Coronary artery (tissue), 2 donors: ENCODE results near the gene NAA40.
"Not testable (repeated sequence)": the region's sequence is repeated elsewhere in the genome, so short reads cannot be mapped to it uniquely, and the experiment has no call there.

Source experiments
- DNase-seq: peaks from one replicate; pipeline ENCODE4 v3.0.0-alpha.2; 2017; ENCODE audit warnings: low spot score
- H3K27ac ChIP-seq, 2 donors: fragments of 200-600 bp; sonication (generic); one replicate each; pipeline ENCODE4 v1.5.1; 2016 to 2019
- H3K4me3 ChIP-seq: fragments of 200-600 bp; sonication (generic); 2 replicates; pipeline ENCODE4 v1.5.1; 2016; ENCODE audit warnings: mild to moderate bottlenecking, moderate library complexity
- TF ChIP-seq, protein P1 (sequence below): fragments of 200-600 bp; sonication (generic); IDR thresholded peaks from one replicate; pipeline ENCODE4 v1.5.1; 2019; ENCODE audit warnings: antibody characterized with exemption

The NAA40 gene

DNA sequence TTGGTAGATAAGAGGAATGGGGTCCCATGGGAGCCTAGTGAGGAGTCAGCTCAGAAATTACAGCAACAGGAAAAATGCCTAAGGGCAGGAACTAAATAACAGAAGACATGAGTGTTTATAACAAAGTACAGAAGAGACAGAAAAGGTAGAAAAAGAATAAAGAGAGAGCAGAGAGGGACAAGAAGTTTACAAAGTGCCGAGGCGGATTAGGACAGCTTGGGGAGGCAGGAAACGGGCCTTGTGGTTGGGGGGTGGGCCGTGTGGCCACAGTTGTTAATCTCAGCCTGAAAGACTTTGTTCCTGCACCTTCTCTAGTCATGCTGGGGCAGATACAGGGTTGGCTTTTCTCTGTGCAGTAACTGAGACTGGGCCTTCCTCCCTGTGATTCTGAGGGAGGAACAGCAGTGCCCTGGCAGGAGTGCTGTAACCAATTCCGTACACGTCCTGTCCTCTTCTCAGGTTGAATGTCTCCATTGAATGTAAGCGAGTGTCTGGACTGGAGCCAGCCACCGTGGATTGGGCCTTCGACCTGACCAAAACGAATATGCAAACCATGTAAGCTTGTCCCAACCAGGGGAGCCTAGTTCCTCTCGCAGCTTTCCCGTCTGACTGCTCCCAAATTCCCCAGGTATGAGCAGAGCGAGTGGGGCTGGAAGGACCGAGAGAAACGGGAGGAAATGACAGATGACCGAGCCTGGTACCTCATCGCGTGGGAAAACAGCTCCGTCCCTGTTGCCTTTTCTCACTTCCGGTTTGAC, 13.2 kb downstream of the NAA40 start:
- no peak for DNase-seq
- TF ChIP-seq, protein P1, sequence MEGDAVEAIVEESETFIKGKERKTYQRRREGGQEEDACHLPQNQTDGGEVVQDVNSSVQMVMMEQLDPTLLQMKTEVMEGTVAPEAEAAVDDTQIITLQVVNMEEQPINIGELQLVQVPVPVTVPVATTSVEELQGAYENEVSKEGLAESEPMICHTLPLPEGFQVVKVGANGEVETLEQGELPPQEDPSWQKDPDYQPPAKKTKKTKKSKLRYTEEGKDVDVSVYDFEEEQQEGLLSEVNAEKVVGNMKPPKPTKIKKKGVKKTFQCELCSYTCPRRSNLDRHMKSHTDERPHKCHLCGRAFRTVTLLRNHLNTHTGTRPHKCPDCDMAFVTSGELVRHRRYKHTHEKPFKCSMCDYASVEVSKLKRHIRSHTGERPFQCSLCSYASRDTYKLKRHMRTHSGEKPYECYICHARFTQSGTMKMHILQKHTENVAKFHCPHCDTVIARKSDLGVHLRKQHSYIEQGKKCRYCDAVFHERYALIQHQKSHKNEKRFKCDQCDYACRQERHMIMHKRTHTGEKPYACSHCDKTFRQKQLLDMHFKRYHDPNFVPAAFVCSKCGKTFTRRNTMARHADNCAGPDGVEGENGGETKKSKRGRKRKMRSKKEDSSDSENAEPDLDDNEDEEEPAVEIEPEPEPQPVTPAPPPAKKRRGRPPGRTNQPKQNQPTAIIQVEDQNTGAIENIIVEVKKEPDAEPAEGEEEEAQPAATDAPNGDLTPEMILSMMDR, result no peak
- Histone ChIP-seq H3K27ac (no peak overlapping the region), H3K4me3 (no peak overlapping the region)

DNA sequence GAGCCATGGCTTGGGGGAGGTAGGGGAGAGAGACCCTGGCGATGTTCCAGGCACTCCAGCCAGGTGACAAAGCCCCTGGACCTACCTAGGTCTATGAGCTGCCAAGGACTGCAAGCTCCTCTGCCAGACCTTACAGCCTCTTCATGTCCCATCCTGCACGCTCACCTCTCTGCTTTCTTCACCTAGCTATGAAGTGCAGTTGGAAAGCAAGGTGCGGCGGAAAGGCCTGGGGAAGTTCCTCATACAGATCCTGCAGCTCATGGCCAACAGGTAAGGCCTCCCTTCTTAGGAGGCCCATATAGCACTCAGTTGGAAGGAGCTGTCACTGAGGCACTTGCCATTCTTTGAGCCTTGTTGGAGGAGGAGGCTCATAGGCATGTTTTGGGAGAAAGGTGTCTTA, 13.8 kb downstream of the NAA40 start:
- Histone ChIP-seq H3K4me3 (no peak overlapping the region), H3K27ac (no peak overlapping the region)
- no peak for DNase-seq
- TF ChIP-seq, protein P1, result no peak

GRCh38 chr11:63958008-63958407, 19.2 kb downstream of the NAA40 start:
- TF ChIP-seq, protein P1, result no peak
- no peak overlapping the region for H3K27ac ChIP-seq
- DNase-seq, result no peak
- no peak overlapping the region for H3K4me3 ChIP-seq

DNA sequence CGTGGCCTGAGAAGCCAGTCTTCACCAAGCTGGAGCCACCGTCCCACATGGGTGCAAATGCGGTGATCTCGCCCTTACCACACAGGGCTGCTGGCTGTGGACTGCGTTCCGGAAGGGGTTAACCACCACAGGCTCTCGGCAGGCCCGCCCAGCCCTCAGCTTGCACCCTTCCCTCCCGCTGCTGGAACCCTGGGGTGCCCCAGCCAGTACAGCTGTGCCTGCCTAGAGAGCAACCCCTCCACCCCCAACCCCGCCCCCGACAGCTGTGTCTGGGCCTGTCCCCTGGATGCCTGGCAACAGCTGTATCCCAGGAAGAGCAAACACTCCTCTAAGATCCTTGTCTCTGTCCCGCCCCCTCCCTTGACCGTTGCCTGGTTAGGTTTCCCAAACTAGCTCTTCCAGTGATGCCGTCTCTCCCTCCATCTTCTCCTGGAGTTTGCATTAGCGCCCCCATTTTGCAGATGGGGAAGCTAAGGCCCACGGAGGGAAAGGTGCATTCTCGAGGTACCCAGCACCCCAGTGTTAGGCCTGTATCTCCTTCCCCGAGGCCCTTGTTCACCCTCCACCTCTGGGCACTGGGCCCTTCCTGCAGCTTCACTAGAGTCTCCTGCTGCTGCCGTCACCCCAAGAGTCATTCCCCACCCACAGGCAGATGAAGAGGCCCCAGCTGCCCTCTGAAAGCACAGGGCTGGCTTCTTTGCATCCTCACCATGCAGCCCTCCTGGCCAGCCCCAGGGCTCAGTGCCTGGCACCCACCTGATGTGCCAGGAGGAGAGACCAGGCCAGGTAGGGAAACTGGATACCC, 23.0 kb downstream of the NAA40 start:
- TF ChIP-seq, protein P1, result no peak
- Histone ChIP-seq H3K27ac (no peak overlapping the region), H3K4me3 (no peak overlapping the region)
- DNase-seq, result no peak

DNA sequence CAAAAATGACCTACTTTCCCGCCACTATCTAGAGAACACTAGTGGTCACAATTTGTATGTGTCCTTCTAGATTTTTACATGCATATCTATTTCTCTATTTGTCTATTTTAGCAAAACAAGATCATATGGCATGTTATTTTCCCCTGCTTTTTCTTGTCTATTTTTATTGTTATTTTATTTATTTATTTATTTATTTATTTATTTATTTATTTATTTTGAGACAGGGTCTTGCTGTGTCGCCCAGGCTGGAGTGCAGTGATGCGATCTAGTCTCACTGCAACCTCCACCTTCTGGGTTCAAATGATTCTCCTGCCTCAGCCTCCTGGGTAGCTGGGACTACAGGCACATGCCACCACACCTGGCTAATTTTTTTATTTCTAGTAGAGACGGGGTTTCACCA, 25.1 kb downstream of the NAA40 start:
- DNase-seq, H3K4me3 ChIP-seq, H3K27ac ChIP-seq: not testable (repeated sequence)

- DNase-seq, result no peak
- TF ChIP-seq, protein P1, result no peak
- Histone ChIP-seq H3K4me3 (no peak overlapping the region), H3K27ac (no peak overlapping the region)
These were observed 27.6 kb downstream of the NAA40 start for GRCh38 chr11:63966444-63966843.

DNA sequence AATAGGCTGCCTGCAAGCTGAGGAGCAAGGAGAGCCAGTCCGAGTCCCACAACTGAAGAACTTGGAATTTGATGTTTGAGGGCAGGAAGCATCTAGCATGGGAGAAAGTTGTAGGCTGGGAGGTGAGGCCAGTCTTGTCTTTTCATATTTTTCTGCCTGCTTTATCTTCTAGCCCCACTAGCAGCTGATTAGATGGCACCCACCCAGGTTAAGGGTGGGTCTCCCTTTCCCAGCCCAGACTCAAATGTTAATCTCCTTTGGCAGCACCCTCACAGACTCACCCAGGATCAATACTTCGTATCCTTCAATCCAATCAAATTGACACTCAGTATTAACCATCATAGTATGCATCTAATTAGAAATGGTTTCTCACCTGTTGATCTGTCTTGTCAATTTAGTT, 30.7 kb downstream of the NAA40 start:
- Histone ChIP-seq H3K4me3 (no peak overlapping the region), H3K27ac (no peak overlapping the region)
- TF ChIP-seq, protein P1, result no peak
- no peak for DNase-seq
